ENCODE measurements around the gene FHIT.

Gene FHIT

GRCh38 chr3:60383345-60383744 lies 867.9 kb downstream of the FHIT start:
- no peak overlapping the region for H3K4me3 ChIP-seq (ENCODE audit: low read depth, low read length)
- DNase-seq (ENCODE audit: low read depth): no peak
- no peak for TF ChIP-seq CTCF (IDR thresholded peaks at IDR 0.05; ENCODE audit: low read depth, low read length, missing control alignments)

DNA sequence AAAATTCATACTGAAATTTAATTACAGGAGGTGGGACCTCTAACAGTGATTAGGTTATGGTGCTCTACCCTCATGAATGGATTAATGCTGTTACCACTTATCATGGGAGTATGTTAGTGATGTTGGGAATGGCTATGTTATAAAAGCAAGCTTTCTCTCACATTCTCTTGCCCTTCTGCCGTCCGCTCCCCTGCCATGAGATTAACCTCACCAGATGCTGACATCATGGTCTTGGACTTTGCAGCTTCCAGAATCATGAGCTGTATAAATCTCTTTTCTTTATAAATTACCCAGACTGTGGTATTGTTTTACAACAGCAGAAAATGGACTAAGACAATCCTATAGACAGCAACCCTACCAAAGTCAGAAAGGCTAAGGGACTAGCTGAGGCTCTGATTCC lies 884.8 kb downstream of the FHIT start:
- no peak for TF ChIP-seq CTCF (IDR thresholded peaks at IDR 0.05; ENCODE audit: low read depth, low read length, missing control alignments)
- no peak for DNase-seq (ENCODE audit: low read depth)
- H3K4me3 ChIP-seq (ENCODE audit: low read depth, low read length): no peak overlapping the region

DNA sequence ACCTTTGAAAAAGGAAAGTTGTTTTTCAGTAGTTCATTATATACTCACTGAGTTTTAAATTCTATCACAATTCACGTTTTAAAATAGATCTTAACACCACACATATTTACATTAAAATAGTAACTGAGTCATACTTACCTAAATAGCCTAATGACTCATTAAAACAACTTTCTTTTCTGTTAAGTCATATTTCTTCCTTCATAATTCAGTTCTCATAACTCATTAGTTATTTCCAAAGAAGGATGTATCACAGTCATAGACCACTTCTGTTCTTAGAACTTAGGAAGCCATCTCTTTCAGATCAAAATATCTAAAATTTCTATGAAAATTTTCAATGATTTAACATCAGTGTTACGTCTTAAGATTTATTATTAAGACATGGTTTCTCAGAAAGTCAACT lies 885.9 kb downstream of the FHIT start:
- H3K4me3 ChIP-seq (ENCODE audit: low read depth, low read length): no peak overlapping the region
- TF ChIP-seq CTCF (IDR thresholded peaks at IDR 0.05; ENCODE audit: low read depth, low read length, missing control alignments): no peak
- no peak for DNase-seq (ENCODE audit: low read depth)

DNA sequence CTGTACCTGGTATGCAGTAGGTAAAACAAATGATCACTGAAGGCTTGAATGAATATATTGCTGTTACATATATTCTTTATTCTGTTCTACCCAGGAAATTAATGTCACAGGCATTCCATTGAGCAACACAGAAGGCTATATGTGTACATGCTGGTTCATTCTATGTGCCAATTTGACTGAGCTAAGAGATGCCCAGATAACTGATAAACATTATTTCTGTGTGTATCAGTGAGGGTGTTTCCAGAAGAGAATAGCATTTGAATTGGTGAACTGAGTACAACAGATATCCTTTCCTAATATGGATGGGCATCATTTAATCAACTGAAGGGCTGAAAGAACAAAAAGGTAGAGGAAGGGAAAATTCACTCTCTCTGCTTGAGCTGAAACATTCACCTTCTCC lies 886.8 kb downstream of the FHIT start:
- no peak overlapping the region for H3K4me3 ChIP-seq (ENCODE audit: low read depth, low read length)
- DNase-seq (ENCODE audit: low read depth): no peak
- TF ChIP-seq CTCF (IDR thresholded peaks at IDR 0.05; ENCODE audit: low read depth, low read length, missing control alignments): no peak

GRCh38 chr3:60363817-60364216 lies 887.4 kb downstream of the FHIT start:
- TF ChIP-seq CTCF (IDR thresholded peaks at IDR 0.05; ENCODE audit: low read depth, low read length, missing control alignments): no peak
- H3K4me3 ChIP-seq (ENCODE audit: low read depth, low read length): no peak overlapping the region
- DNase-seq (ENCODE audit: low read depth): no peak

DNA sequence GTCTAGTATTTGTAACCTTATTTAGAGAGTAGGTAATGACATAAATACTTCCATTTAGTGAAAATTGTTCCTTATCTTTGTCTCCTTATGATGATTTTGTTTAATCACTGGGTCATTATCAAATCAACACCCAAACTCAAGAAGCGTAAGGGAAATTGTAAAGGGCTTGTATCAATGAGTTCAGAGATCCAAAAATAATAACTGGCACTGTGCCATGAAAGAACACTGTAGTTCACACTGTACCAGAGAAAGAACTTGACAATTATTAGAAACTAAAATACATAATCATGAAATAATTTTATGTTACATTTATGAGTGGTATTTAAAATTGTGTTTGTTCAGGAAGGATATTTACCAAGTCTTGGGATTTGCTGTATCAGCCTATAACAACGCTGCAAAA lies 895.4 kb downstream of the FHIT start:
- TF ChIP-seq CTCF (IDR thresholded peaks at IDR 0.05; ENCODE audit: low read depth, low read length, missing control alignments): no peak
- H3K4me3 ChIP-seq (ENCODE audit: low read depth, low read length): no peak overlapping the region
- no peak for DNase-seq (ENCODE audit: low read depth)

GRCh38 chr3:60351481-60351880 lies 899.8 kb downstream of the FHIT start:
- no peak overlapping the region for H3K4me3 ChIP-seq (ENCODE audit: low read depth, low read length)
- no peak for DNase-seq (ENCODE audit: low read depth)
- no peak for TF ChIP-seq CTCF (IDR thresholded peaks at IDR 0.05; ENCODE audit: low read depth, low read length, missing control alignments)
